PFSK-1 (cell line): ENCODE measurements around the gene AP3D1.

Experiments used
- POLR2AphosphoS5 ChIP-seq: IDR thresholded peaks from 2 replicates; pipeline ENCODE4 v1.6.1; 2012; ENCODE audit warnings: low read depth, mild to moderate bottlenecking, control low read depth, low read length, moderate library complexity
- TF ChIP-seq, protein P1 (sequence below), 2 experiments: IDR thresholded peaks; 2 replicates each; pipeline versions ENCODE4 v1.6.1 to v1.8.0; 2011 to 2012; ENCODE audit warnings: low read depth in 2 of 2, low read length in 2 of 2, control low read depth in 1 of 2, inconsistent platforms in 1 of 2, mild to moderate bottlenecking in 1 of 2, moderate library complexity in 1 of 2; ENCODE audit not compliant: insufficient read depth in 1 of 2

DNA sequence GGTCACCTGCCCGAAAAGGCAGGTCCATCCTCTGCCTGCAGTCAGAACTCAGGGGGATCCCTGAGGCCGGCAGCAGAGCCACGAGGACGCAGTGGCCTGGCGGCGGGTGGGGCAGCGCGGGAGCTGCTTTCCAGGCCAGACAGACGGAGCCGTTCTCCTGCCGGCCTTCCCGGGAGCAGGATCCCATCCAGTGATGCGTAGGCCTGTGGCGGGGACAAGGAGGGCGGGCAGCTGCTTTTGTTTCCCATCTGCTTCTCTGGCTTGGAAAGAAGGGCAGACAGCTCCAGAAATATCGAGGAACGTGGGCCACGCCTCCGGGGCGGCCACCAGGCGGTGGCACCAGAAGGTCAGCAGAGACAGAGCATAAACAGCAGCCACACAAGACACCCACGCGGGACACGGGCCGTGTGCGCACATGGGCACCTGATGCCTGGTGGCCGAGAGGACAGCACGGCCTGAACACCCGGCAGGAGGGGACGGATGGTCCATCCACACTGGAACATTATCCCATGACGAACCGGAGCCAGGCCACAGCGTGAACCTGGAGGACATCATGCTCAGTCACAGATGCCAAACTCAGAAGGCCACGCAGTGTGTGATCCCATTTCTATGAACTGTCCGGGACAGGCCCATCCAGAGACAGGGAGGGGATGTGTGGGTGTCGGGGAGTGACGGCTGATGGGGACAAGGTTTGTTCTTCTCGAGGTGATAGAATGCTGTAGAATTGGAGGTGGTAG is 86.4 kb downstream of the AP3D1 start:
- TF ChIP-seq POLR2AphosphoS5: no peak
- TF ChIP-seq, protein P1, sequence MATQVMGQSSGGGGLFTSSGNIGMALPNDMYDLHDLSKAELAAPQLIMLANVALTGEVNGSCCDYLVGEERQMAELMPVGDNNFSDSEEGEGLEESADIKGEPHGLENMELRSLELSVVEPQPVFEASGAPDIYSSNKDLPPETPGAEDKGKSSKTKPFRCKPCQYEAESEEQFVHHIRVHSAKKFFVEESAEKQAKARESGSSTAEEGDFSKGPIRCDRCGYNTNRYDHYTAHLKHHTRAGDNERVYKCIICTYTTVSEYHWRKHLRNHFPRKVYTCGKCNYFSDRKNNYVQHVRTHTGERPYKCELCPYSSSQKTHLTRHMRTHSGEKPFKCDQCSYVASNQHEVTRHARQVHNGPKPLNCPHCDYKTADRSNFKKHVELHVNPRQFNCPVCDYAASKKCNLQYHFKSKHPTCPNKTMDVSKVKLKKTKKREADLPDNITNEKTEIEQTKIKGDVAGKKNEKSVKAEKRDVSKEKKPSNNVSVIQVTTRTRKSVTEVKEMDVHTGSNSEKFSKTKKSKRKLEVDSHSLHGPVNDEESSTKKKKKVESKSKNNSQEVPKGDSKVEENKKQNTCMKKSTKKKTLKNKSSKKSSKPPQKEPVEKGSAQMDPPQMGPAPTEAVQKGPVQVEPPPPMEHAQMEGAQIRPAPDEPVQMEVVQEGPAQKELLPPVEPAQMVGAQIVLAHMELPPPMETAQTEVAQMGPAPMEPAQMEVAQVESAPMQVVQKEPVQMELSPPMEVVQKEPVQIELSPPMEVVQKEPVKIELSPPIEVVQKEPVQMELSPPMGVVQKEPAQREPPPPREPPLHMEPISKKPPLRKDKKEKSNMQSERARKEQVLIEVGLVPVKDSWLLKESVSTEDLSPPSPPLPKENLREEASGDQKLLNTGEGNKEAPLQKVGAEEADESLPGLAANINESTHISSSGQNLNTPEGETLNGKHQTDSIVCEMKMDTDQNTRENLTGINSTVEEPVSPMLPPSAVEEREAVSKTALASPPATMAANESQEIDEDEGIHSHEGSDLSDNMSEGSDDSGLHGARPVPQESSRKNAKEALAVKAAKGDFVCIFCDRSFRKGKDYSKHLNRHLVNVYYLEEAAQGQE (IDR thresholded peaks at IDR 0.05; ENCODE audit: insufficient read depth in 1 of 2, low read depth in 2 of 2, low read length in 2 of 2): no peak
